Spleen (tissue), 7 donors: Measurements from ENCODE around the gene DLEC1.
"Not testable (repeated sequence)": the region's sequence is repeated elsewhere in the genome, so short reads cannot be mapped to it uniquely, and the experiment has no call there.

ENCODE experiments used
- POLR2A ChIP-seq, 3 donors: fragments of 450-650 bp; IDR thresholded peaks; one replicate each; pipeline ENCODE4 v1.5.1; 2017; ENCODE audit warnings: antibody characterized with exemption in 3 of 3, mild to moderate bottlenecking in 1 of 3
- POLR2AphosphoS5 ChIP-seq, 3 donors: sonication (generic); formaldehyde crosslinking; IDR thresholded peaks; one replicate each; pipeline ENCODE4 v1.5.1; 2017; ENCODE audit warnings: antibody characterized with exemption in 3 of 3
- TF ChIP-seq, protein P1 (sequence below), 11 experiments: fragments of 200-600 bp in 7 of 11; fragments of 450-650 bp in 4 of 11; sonication (generic) in 4 of 11; IDR thresholded peaks in 8 of 11; conservative IDR thresholded peaks in 3 of 11; 1 replicate in 7 of 11; 2 replicates in 4 of 11; pipeline versions ENCODE4 v1.4.0 to v1.8.0; 2016 to 2021; ENCODE audit warnings: antibody characterized with exemption in 11 of 11, inconsistent platforms in 4 of 11, mild to moderate bottlenecking in 1 of 11
- donor health status: DM: no; HTN: no; CAD: no; lungs with moderate emphysema.
- donor health status: DM: no; HTN: no; CAD: no.
- donor health status: DM: no; HTN: no; CAD: no.

DNA sequence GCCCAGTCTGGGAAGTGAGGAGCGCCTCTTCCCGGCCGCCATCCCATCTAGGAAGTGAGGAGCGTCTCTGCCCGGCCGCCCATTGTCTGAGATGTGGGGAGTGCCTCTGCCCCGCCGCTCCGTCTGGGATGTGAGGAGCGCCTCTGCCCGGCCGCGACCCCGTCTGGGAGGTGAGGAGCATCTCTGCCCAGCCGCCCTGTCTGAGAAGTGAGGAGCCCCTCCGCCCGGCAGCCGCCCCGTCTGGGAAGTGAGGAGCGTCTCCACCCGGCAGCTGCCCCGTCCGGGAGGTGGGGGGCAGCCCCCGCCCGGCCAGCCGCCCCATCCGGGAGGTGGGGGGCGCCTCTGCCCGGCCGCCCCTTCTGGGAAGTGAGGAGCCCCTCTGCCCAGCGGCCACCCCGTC is 14.3 kb downstream of the DLEC1 start:
- TF ChIP-seq POLR2A, POLR2AphosphoS5 (IDR thresholded peaks at IDR 0.05): not testable (repeated sequence)
- TF ChIP-seq, protein P1, sequence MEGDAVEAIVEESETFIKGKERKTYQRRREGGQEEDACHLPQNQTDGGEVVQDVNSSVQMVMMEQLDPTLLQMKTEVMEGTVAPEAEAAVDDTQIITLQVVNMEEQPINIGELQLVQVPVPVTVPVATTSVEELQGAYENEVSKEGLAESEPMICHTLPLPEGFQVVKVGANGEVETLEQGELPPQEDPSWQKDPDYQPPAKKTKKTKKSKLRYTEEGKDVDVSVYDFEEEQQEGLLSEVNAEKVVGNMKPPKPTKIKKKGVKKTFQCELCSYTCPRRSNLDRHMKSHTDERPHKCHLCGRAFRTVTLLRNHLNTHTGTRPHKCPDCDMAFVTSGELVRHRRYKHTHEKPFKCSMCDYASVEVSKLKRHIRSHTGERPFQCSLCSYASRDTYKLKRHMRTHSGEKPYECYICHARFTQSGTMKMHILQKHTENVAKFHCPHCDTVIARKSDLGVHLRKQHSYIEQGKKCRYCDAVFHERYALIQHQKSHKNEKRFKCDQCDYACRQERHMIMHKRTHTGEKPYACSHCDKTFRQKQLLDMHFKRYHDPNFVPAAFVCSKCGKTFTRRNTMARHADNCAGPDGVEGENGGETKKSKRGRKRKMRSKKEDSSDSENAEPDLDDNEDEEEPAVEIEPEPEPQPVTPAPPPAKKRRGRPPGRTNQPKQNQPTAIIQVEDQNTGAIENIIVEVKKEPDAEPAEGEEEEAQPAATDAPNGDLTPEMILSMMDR (IDR thresholded peaks at IDR 0.05 in 8 of 11, conservative IDR thresholded peaks at IDR 0.05 in 3 of 11), result not testable (repeated sequence)
